OCI-LY1 (cell line): ENCODE measurements around the gene CHKA.

Experiments used
- H2AFZ ChIP-seq: fragments of 200-600 bp; sonication (generic), shearing (Covaris generic); 2 replicates; pipeline ENCODE4 v1.6.0; 2014; ENCODE audit warnings: antibody characterized with exemption, mild to moderate bottlenecking, low read length
- H3F3A ChIP-seq: fragments of 200-600 bp; sonication (generic), shearing (Covaris generic); 2 replicates; pipeline ENCODE4 v1.6.0; 2014; ENCODE audit warnings: mild to moderate bottlenecking, antibody characterized with exemption, low read length, moderate library complexity; ENCODE audit not compliant: insufficient read depth
- H3K27ac ChIP-seq: fragments of 200-600 bp; sonication (generic); 2 replicates; pipeline ENCODE4 v1.5.1; 2014; ENCODE audit warnings: low read length, mixed run types, mild to moderate bottlenecking, low read depth; ENCODE audit not compliant: poor library complexity, severe bottlenecking
- H3K27me3 ChIP-seq: fragments of 200-600 bp; sonication (generic); 2 replicates; pipeline ENCODE4 v1.6.0; 2014; ENCODE audit warnings: antibody characterized with exemption, mild to moderate bottlenecking, low read length, moderate library complexity; ENCODE audit not compliant: insufficient read depth
- H3K36me3 ChIP-seq: fragments of 200-600 bp; sonication (generic); 2 replicates; pipeline ENCODE4 v1.6.1; 2014; ENCODE audit warnings: mild to moderate bottlenecking, antibody characterized with exemption, low read length, moderate library complexity, mixed read lengths; ENCODE audit not compliant: insufficient read depth
- H3K4me1 ChIP-seq: fragments of 200-600 bp; sonication (generic); 2 replicates; pipeline ENCODE4 v1.5.1; 2014; ENCODE audit warnings: mild to moderate bottlenecking, low read length, moderate library complexity; ENCODE audit not compliant: insufficient read depth, severe bottlenecking
- H3K4me2 ChIP-seq: fragments of 200-600 bp; sonication (generic), shearing (Covaris generic); 2 replicates; pipeline ENCODE4 v1.6.1; 2014; ENCODE audit warnings: low read length
- H3K4me3 ChIP-seq: fragments of 200-600 bp; sonication (generic); 2 replicates; pipeline ENCODE4 v1.5.1; 2014; ENCODE audit warnings: low read length, low read depth, mild to moderate bottlenecking, mixed read lengths; ENCODE audit not compliant: poor library complexity, severe bottlenecking
- H3K79me2 ChIP-seq: fragments of 200-600 bp; shearing (Covaris generic); 2 replicates; pipeline ENCODE4 v1.6.1; 2016; ENCODE audit warnings: mixed run types, low read length, mixed read lengths; ENCODE audit not compliant: insufficient read depth
- H3K9ac ChIP-seq: fragments of 200-600 bp; sonication (generic), shearing (Covaris generic); 2 replicates; pipeline ENCODE4 v1.6.1; 2014; ENCODE audit warnings: mild to moderate bottlenecking, low read length, mixed read lengths
- H3K9me2 ChIP-seq: fragments of 200-600 bp; sonication (generic), shearing (Covaris generic); 2 replicates; pipeline ENCODE4 v1.6.1; 2014; ENCODE audit warnings: low read depth, mild to moderate bottlenecking, low read length, mixed read lengths
- H3K9me3 ChIP-seq: fragments of 200-600 bp; shearing (Covaris generic); 2 replicates; pipeline ENCODE4 v1.6.1; 2014; ENCODE audit warnings: low read length, mixed read lengths
- H4K20me1 ChIP-seq: fragments of 200-600 bp; sonication (generic), shearing (Covaris generic); 2 replicates; pipeline ENCODE4 v1.6.0; 2016; ENCODE audit warnings: mild to moderate bottlenecking, low read length; ENCODE audit not compliant: insufficient read depth
- EZH2 ChIP-seq: fragments of 200-600 bp; sonication (generic), shearing (Covaris generic); IDR thresholded peaks from 2 replicates; pipeline ENCODE4 v1.8.0; 2017; ENCODE audit warnings: borderline replicate concordance, mixed run types, mild to moderate bottlenecking, antibody characterized with exemption, low read length, moderate library complexity, mixed read lengths
- TF ChIP-seq, protein P1 (sequence below): fragments of 200-600 bp; sonication (generic), shearing (Covaris generic); IDR thresholded peaks from 2 replicates; pipeline ENCODE4 v1.5.1; 2017; ENCODE audit warnings: mild to moderate bottlenecking, antibody characterized with exemption, low read length, moderate library complexity, mixed read lengths

The CHKA gene

GRCh38 chr11:68071281-68072048, 49.7 kb downstream of the CHKA start:
- no peak overlapping the region for H3K27ac ChIP-seq
- no peak overlapping the region for H3K4me3 ChIP-seq
- no peaks in the 10 kb centered on the region for H4K20me1 ChIP-seq
- peaks cover 51% of the 10 kb centered on the region for H3K36me3 ChIP-seq
- no peaks in the 10 kb centered on the region for H3K4me1 ChIP-seq
- TF ChIP-seq EZH2, result no peak
- TF ChIP-seq, protein P1, sequence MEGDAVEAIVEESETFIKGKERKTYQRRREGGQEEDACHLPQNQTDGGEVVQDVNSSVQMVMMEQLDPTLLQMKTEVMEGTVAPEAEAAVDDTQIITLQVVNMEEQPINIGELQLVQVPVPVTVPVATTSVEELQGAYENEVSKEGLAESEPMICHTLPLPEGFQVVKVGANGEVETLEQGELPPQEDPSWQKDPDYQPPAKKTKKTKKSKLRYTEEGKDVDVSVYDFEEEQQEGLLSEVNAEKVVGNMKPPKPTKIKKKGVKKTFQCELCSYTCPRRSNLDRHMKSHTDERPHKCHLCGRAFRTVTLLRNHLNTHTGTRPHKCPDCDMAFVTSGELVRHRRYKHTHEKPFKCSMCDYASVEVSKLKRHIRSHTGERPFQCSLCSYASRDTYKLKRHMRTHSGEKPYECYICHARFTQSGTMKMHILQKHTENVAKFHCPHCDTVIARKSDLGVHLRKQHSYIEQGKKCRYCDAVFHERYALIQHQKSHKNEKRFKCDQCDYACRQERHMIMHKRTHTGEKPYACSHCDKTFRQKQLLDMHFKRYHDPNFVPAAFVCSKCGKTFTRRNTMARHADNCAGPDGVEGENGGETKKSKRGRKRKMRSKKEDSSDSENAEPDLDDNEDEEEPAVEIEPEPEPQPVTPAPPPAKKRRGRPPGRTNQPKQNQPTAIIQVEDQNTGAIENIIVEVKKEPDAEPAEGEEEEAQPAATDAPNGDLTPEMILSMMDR, result no peak
- no peaks in the 10 kb centered on the region for H3K9me2 ChIP-seq
- H3K4me2 ChIP-seq, result no peak overlapping the region
- H3K9me3 ChIP-seq, result no peaks in the 10 kb centered on the region
- H3K27me3 ChIP-seq, result no peaks in the 10 kb centered on the region
- no peaks in the 10 kb centered on the region for H3F3A ChIP-seq
- H3K79me2 ChIP-seq, result no peaks in the 10 kb centered on the region
- H2AFZ ChIP-seq, result no peak overlapping the region
- no peak overlapping the region for H3K9ac ChIP-seq

DNA sequence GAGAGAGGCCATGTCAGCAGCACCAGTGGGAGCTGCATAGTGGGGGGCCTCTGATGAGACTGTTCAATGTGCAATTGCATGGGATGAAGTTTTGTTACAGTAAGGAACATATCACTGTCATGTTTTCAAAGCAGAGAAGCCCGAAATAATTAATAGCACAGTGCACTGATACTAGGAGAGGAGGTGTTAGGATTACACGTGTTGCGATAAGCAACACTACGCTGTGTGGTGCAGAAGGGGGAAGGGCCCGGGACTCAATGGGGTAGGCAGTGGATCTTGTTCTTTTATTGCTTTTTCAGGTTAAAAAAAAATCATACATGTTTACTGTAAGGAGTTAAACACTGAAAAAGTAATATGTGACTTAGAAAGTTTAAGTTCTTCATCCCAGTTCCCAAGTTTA, 53.2 kb downstream of the CHKA start:
- peaks cover 71% of the 10 kb centered on the region for H3K36me3 ChIP-seq
- no peaks in the 10 kb centered on the region for H3F3A ChIP-seq

GRCh38 chr11:68066742-68067141, 54.4 kb downstream of the CHKA start:
- TF ChIP-seq, protein P1, result no peak
- TF ChIP-seq EZH2, result no peak

More for the DNA sequence above, 53.2 kb downstream of the CHKA start:
- Histone ChIP-seq H3K4me1 (no peaks in the 10 kb centered on the region), H3K4me2 (no peak overlapping the region), H3K4me3 (no peak overlapping the region), H3K9me2 (no peaks in the 10 kb centered on the region), H3K27ac (no peak overlapping the region), H2AFZ (no peak overlapping the region), H3K27me3 (no peaks in the 10 kb centered on the region), H3K9ac (no peak overlapping the region), H4K20me1 (no peaks in the 10 kb centered on the region), H3K9me3 (no peaks in the 10 kb centered on the region), H3K79me2 (no peaks in the 10 kb centered on the region)
- TF ChIP-seq EZH2, result no peak
- TF ChIP-seq, protein P1, result no peak

More at GRCh38 chr11:68066742-68067141, 54.4 kb downstream of the CHKA start:
- Histone ChIP-seq H3K4me3 (no peak overlapping the region), H3K79me2 (no peaks in the 10 kb centered on the region), H3K4me1 (no peaks in the 10 kb centered on the region), H3K27me3 (no peaks in the 10 kb centered on the region), H4K20me1 (no peaks in the 10 kb centered on the region), H3F3A (no peaks in the 10 kb centered on the region), H3K27ac (no peak overlapping the region), H3K4me2 (no peak overlapping the region), H3K9me2 (no peaks in the 10 kb centered on the region), H3K9me3 (no peaks in the 10 kb centered on the region), H3K36me3 (peaks cover 81% of the 10 kb centered on the region), H2AFZ (no peak overlapping the region), H3K9ac (no peak overlapping the region)
